Endothelial cell (in vitro differentiated cells): ENCODE measurements around the gene CD151. TPM values are rescaled to one million over a fixed set of nuclear protein-coding genes. Genes with fewer than 3 reads are reported as not detected.

Experiments
- DNase-seq: peaks from one replicate; pipeline ENCODE4 v3.0.0; 2021; ENCODE audit warnings: low spot score
- H3K27ac Mint-ChIP-seq: one replicate; pipeline ENCODE4 v1.8.0; 2021; ENCODE audit warnings: mixed read lengths, inconsistent platforms; ENCODE audit not compliant: unreplicated experiment
- H3K27me3 Mint-ChIP-seq: one replicate; pipeline ENCODE4 v1.8.0; 2021; ENCODE audit warnings: mild to moderate bottlenecking, moderate library complexity, mixed read lengths, inconsistent platforms; ENCODE audit not compliant: unreplicated experiment
- H3K36me3 Mint-ChIP-seq: one replicate; pipeline ENCODE4 v1.8.0; 2021; ENCODE audit warnings: mild to moderate bottlenecking, low read depth, mixed read lengths, inconsistent platforms; ENCODE audit not compliant: unreplicated experiment
- H3K4me1 Mint-ChIP-seq: one replicate; pipeline ENCODE4 v1.8.0; 2021; ENCODE audit warnings: mild to moderate bottlenecking, mixed read lengths, inconsistent platforms; ENCODE audit not compliant: unreplicated experiment
- H3K4me3 Mint-ChIP-seq: one replicate; pipeline ENCODE4 v1.8.0; 2021; ENCODE audit warnings: mild to moderate bottlenecking, mixed read lengths, inconsistent platforms; ENCODE audit not compliant: unreplicated experiment
- H3K9me3 Mint-ChIP-seq: one replicate; pipeline ENCODE4 v1.8.0; 2021; ENCODE audit warnings: mixed read lengths, inconsistent platforms; ENCODE audit not compliant: unreplicated experiment
- total RNA-seq: library from RNA; stranded (reverse); fragmentation: NEBNext Ultra II Directional; extraction: Animal tissue kit (Norgen Biotek cat#: 25700); gene quantifications from one replicate; pipeline ENCODE4 v1.2.1, GENCODE V29; 2021; ENCODE audit not compliant: unreplicated experiment
- TF ChIP-seq, protein P1 (sequence below): fragments of 200-600 bp; sonication (generic); IDR thresholded peaks from one replicate; pipeline ENCODE4 v1.5.0; 2021; ENCODE audit warnings: antibody characterized with exemption; ENCODE audit not compliant: unreplicated experiment

The CD151 gene
- total RNA-seq, 1 donor from 2014 or later, result 49.6 TPM

DNA sequence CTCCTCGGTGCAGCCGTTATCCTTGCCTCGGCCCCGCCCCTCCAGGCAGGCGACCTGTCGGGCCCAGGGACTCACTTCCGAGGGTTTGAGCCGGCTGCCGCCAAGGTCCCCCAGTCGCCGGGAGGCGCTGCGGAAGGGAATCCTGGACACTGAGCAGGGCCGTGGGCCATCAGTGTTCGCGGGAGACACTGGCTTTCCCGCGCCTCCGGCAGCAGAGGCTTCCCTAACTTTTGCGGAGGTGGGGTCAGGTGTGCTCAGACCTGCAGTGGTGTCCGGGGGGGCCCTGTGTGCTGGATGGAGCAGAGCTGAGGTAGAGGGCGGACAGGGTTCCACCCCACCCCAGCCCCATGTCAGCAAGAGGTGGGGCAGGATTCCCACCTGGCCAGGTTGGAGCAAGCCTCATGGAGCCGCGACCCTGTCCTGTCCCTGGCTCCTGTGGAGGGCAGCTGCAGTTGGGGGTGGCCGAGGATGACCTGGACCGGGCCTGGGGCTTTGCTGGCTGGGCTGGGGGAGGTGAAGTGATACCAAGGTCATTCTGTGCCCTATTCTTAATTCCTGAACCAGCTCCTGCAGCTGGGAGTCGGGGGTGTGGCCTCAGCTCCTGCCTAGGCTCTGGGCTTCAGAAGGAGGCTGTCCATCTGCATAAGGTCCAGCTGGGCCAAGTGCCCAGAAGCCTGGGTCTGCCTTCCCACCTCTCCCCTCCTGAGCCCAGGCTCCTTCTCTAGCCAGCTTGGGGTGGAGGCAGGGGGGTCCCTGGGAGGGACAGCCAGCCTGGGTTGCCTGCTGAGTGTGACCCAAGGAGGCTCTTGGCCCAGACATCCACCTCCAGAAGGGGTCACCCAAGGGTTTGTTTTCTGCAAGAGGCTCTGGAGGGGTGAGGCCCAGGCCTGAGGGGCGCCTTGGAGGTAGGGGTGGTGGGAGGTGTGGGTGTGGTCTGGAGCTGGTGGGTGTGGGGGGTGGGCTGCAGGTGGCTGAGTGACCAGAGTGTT is 18.3 kb downstream of the CD151 start:
- TF ChIP-seq, protein P1, sequence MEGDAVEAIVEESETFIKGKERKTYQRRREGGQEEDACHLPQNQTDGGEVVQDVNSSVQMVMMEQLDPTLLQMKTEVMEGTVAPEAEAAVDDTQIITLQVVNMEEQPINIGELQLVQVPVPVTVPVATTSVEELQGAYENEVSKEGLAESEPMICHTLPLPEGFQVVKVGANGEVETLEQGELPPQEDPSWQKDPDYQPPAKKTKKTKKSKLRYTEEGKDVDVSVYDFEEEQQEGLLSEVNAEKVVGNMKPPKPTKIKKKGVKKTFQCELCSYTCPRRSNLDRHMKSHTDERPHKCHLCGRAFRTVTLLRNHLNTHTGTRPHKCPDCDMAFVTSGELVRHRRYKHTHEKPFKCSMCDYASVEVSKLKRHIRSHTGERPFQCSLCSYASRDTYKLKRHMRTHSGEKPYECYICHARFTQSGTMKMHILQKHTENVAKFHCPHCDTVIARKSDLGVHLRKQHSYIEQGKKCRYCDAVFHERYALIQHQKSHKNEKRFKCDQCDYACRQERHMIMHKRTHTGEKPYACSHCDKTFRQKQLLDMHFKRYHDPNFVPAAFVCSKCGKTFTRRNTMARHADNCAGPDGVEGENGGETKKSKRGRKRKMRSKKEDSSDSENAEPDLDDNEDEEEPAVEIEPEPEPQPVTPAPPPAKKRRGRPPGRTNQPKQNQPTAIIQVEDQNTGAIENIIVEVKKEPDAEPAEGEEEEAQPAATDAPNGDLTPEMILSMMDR, result no peak
- Mint-ChIP-seq H3K9me3 (no peaks in the 10 kb centered on the region), H3K36me3 (no peaks in the 10 kb centered on the region), H3K4me3 (no peak overlapping the region), H3K4me1 (no peaks in the 10 kb centered on the region), H3K27ac (no peak overlapping the region), H3K27me3 (peaks cover 9% of the 10 kb centered on the region)
- DNase-seq, result no peak

DNA sequence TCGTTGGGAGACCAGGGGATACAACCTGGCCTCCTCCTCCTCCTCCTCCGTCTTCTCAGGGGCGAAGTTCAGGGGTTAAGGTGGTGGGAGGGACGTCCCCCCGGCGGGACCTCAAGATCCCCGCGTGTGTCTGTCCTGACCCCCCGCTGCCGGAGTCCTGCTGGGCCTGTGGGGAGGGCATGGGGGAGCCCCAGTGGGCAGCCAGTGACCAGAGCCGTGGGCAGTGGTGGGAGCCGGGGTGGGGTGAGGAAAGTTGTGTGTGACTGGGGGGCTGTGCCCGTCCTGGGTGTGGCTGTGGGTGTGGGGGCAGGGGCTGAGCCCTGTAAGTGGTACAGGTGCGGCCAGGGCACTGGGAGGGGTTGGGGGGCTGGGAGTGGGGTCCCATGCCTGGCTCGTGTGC is 20.0 kb downstream of the CD151 start:
- Mint-ChIP-seq H3K4me1 (peaks cover 4% of the 10 kb centered on the region), H3K27ac (no peak overlapping the region), H3K9me3 (no peaks in the 10 kb centered on the region), H3K27me3 (peaks cover 13% of the 10 kb centered on the region), H3K36me3 (no peaks in the 10 kb centered on the region), H3K4me3 (no peak overlapping the region)
- DNase-seq, result no peak
- TF ChIP-seq, protein P1, result no peak

DNA sequence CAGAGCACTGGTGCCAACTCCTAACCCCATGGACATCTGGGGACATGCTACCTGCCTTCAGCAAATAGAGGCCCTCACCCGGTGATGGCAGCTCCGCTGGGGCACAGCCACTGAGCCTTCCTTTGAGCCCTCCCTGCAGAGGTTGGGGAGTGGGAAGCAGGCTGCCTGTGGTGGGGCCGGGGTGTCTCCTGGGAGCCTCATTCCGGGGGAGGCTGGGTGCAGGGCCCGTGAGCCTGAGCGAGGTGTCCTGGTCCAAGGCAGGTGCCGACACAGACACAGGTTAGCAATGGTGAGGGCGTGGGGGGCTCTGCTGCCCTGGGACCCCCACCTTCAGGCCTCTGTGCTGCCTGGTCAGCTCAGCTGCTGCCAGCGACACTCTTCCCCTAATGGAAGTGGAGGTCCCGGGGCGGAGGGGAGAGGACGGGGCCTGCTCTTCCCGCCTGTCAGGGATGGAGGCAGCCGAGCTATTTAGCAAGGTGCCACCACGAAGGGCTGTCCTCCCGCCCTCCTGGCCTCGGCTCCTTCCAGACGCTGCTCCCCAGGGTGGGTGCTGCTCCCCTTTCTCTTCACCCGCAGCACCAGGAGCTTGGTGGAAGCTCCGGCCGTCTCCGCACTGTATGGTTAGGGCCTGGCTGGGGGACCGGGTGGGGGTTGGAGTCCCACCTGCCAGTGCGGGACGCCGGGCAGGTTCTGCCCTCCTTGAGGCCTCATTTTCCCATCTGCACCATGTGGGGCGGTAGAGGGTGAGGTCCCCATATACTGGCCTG is 21.1 kb downstream of the CD151 start:
- peaks cover 4% of the 10 kb centered on the region for H3K4me1 Mint-ChIP-seq
- H3K9me3 Mint-ChIP-seq, result no peaks in the 10 kb centered on the region
- no peak overlapping the region for H3K27ac Mint-ChIP-seq
- peaks cover 4% of the 10 kb centered on the region for H3K36me3 Mint-ChIP-seq
- H3K4me3 Mint-ChIP-seq, result no peak overlapping the region
- DNase-seq, result no peak
- TF ChIP-seq, protein P1, result no peak
- H3K27me3 Mint-ChIP-seq, result peaks cover 14% of the 10 kb centered on the region

DNA sequence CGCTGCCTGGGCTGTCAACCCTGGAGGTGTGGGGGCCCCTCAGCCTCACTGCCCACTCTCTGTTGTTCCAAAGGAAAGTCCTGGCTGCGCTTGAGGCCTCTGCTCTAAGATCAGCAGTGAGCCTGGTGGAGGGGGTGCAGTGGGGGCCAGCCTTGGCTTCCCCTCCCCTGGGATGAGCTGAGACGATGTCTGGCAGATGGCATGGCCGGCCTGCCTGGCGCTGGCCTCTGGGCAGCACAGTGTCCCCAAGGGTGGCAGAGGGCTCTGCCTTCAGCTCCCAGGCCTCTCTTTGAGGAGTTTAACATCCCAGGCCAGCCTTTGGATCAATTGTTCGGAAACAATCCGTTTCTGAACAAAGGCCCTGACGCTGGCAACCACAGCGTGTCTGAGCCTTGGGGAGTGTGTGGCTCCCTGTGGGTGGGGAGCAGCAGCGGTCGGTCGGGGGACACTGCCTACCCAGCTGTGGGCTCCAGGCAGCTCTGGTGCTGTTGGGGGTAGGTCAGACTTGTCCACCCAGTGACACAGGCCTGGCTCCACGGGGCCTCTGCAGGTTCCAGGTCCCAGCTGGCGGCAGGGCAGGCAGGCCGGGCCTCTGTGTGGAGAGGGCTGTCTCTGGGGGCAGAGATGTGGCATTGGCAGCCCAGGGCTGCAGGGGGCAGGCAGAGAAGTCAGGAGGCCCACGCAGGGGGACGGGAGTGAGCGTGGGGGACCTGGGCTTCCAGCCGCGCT is 22.0 kb downstream of the CD151 start:
- peaks cover 4% of the 10 kb centered on the region for H3K4me1 Mint-ChIP-seq
- H3K27ac Mint-ChIP-seq, result no peak overlapping the region
- peaks cover 4% of the 10 kb centered on the region for H3K36me3 Mint-ChIP-seq
- H3K9me3 Mint-ChIP-seq, result no peaks in the 10 kb centered on the region
- no peak for DNase-seq
- no peak overlapping the region for H3K4me3 Mint-ChIP-seq
- H3K27me3 Mint-ChIP-seq, result peaks cover 17% of the 10 kb centered on the region
- TF ChIP-seq, protein P1, result no peak
